Central memory CD8-positive, alpha-beta T cell (primary cell): ENCODE data around the gene ASAH2.
"Not testable (repeated sequence)": the region's sequence is repeated elsewhere in the genome, so short reads cannot be mapped to it uniquely, and the experiment has no call there.

Experiments used
- ATAC-seq: fragments of 150-1000 bp; cut with Tn5 transposase; replicated peaks from 2 replicates; pipeline ENCODE4 v1.10.0; 2022; ENCODE audit warnings: mild to moderate bottlenecking, moderate FRiP score, moderate number of reproducible peaks; ENCODE audit not compliant: poor library complexity, severe bottlenecking; ENCODE audit errors: extremely low read depth
- DNase-seq, 2 donors: peaks; one replicate each; pipeline ENCODE4 v3.0.0; 2021; ENCODE audit warnings: low spot score in 2 of 2
- H3K27ac Mint-ChIP-seq: one replicate; pipeline ENCODE4 v1.8.0; 2022; ENCODE audit warnings: low read depth, mild to moderate bottlenecking, moderate library complexity, mixed read lengths
- H3K27me3 Mint-ChIP-seq: one replicate; pipeline ENCODE4 v1.8.0; 2022; ENCODE audit warnings: mixed read lengths
- H3K36me3 Mint-ChIP-seq: one replicate; pipeline ENCODE4 v1.8.0; 2022; ENCODE audit warnings: mild to moderate bottlenecking, moderate library complexity, mixed read lengths; ENCODE audit not compliant: insufficient read depth
- H3K4me1 Mint-ChIP-seq: one replicate; pipeline ENCODE4 v1.8.0; 2022; ENCODE audit warnings: mixed read lengths
- H3K4me3 Mint-ChIP-seq: one replicate; pipeline ENCODE4 v1.8.0; 2022; ENCODE audit warnings: mild to moderate bottlenecking, moderate library complexity, mixed read lengths
- H3K9me3 Mint-ChIP-seq: one replicate; pipeline ENCODE4 v1.8.0; 2022; ENCODE audit warnings: mixed read lengths

Gene ASAH2

DNA sequence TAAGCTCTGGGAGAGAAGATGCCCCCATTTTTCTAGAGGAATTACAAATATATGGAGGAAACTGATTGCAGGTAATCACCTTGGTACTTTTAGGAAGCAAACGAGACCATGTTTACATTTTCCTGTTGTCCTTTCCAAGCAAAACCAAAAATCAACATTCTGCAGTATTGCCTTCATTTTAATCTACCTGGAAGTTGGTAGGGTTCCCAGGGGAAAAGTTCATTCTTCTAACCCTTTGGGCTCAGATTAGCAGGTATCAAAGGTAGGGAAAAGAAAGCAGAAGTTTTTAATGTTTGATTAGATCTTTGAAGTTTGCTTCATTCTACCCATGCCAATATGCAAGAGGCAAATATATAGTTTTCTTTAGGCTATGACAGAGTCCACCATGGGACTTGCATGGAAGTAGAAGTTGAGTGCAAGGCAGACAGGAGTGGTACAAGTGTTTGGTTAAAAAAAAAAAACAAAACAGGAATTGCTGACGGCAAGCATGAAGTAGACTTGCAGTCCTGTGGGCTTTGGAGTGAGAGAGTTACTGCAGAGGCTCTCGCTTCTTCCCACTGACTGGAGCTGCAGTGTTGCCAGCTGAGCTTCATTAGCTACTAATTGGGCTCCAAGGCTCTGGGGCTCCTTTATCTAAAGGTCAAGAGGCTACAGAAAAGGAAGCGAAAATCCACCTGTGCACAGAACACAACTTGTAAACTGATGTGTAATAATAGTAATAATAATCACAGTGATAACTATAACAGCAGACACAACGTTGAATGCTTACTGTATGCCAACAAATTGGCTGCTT is 28.9 kb upstream of the ASAH2 start:
- H3K36me3 Mint-ChIP-seq: no peaks in the 10 kb centered on the region
- H3K27me3 Mint-ChIP-seq: peaks cover 69% of the 10 kb centered on the region
- no peak overlapping the region for H3K27ac Mint-ChIP-seq

DNA sequence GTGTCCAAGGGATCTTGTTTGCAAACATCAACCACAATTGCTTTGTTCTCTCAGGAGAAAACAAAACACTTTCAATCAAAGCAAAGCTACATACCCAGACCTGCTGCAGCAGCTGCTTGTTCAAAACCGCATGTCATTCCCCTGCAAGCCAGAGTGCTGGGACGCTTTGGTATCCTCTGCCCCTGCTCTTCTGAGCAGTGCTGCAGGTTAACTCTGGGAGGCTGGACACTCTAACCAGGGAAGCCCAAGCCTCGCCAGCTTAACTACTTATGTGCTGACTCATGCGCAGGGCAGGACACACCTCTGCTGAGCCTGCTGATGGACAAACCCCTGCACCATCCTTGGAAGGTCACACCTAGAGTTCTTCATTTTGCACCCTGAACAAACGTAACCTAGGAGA is 28.2 kb upstream of the ASAH2 start:
- no peak overlapping the region for H3K27ac Mint-ChIP-seq
- H3K27me3 Mint-ChIP-seq: peaks cover 68% of the 10 kb centered on the region
- ATAC-seq: no peak
- DNase-seq: no peak
- H3K4me1 Mint-ChIP-seq: no peaks in the 10 kb centered on the region
- no peaks in the 10 kb centered on the region for H3K36me3 Mint-ChIP-seq
- H3K9me3 Mint-ChIP-seq: no peaks in the 10 kb centered on the region
- H3K4me3 Mint-ChIP-seq: no peak overlapping the region

More for the DNA sequence above, 28.9 kb upstream of the ASAH2 start:
- Mint-ChIP-seq H3K4me1 (no peaks in the 10 kb centered on the region), H3K4me3 (no peak overlapping the region), H3K9me3 (no peaks in the 10 kb centered on the region)
- no peak for DNase-seq
- ATAC-seq: no peak

DNA sequence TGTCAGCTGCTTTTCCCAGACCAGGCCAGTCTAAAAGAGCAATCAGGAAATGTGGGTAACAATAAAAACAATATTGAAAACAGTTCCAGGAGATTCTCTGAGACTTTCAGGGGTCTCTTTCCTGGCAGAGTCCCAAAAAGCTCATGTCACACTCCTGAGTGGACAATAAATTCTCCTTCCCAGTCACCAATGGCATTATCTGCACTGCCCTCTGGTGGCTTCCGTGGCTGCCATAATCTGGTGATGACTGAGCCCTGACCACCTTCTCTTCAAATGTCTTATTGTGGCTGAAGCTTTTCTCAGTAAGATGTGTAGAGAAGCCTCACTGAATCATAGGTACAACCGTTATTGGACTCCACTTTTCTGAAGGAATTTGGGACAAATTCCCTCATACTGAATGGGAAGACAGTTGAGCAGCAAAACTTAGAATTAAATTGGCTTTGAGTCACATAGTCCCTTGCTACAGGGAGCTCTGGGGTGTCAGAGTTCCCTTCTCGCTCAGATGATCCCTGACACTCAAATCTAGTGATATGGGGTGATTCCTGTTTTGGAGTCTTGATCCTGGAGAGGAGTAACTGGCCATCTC is 24.4 kb upstream of the ASAH2 start:
- Mint-ChIP-seq H3K27me3 (peaks cover 32% of the 10 kb centered on the region), H3K4me3 (no peak overlapping the region), H3K27ac (no peak overlapping the region), H3K9me3 (no peaks in the 10 kb centered on the region), H3K4me1 (no peaks in the 10 kb centered on the region), H3K36me3 (no peaks in the 10 kb centered on the region)
- DNase-seq (no peak), ATAC-seq (no peak)

DNA sequence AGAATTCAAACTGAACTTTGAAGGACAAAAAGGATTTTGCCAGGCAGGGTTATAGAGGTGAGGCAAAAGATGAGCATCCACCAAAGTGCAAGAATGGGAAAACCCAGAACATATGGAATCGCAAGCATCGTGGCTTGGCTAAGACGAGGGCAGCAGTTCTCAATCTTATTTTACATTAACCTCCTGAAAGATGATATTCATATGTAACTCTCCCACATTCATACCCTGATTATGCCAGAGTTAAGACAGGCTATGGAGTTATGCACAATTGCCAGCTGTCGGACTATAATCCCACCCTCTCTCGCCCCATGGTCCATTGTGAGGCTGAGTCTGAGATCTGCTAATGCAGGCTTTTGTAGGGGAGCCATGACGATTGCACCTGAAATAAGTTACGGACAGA is 21.2 kb upstream of the ASAH2 start:
- H3K27ac Mint-ChIP-seq: no peak overlapping the region
- H3K9me3 Mint-ChIP-seq: no peaks in the 10 kb centered on the region
- no peaks in the 10 kb centered on the region for H3K36me3 Mint-ChIP-seq
- H3K4me3 Mint-ChIP-seq: no peak overlapping the region
- no peaks in the 10 kb centered on the region for H3K4me1 Mint-ChIP-seq
- H3K27me3 Mint-ChIP-seq: peaks cover 28% of the 10 kb centered on the region
- ATAC-seq: no peak
- no peak for DNase-seq

DNA sequence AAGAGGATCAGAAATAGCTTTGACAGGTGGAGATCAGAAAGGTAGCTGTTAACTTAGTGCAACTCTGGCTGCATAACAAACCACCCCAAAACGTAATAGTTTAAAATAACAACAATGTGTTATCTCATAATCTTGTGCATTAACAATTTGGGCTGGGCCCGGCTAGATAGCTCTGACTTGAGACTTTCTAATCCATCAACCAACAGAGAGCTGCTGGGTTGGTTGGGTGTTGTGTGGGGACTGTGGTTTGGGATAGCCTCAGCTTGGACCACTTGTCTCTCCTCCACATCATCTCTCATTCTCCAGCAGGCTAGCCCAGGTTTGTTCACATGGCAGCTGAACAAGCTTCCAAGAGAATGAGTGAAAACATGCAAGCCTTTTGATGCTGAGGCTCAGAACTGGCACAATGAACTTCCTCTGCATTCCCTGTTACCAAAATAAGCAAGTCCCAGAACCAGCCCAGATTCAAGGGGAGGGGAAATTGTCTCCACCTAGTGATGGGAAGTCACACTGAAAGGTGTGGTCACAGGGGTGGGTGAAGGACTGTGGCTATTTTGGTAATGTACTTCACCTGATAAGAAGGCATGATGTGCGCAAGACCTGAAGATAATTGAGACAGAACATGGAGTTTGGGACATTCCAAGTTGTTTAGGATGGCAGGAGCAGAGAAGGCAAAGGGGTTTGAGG is 20.4 kb upstream of the ASAH2 start:
- Mint-ChIP-seq H3K36me3 (no peaks in the 10 kb centered on the region), H3K27ac (no peak overlapping the region), H3K27me3 (peaks cover 28% of the 10 kb centered on the region), H3K9me3 (no peaks in the 10 kb centered on the region), H3K4me3 (no peak overlapping the region), H3K4me1 (no peaks in the 10 kb centered on the region)
- DNase-seq (no peak), ATAC-seq (no peak)

DNA sequence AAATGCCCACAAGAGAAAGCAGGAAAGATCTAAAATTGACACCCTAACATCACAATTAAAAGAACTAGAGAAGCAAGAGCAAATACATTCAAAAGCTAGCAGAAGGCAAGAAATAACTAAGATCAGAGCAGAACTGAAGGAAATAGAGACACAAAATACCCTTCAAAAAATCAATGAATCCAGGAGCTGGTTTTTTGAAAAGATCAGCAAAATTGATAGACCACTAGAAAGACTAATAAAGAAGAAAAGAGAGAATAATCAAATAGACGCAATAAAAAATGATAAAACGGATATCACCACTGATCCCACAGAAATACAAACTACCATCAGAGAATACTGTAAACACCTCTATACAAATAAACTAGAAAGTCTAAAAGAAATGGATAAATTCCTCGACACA is 16.6 kb upstream of the ASAH2 start:
- not testable (repeated sequence) for H3K4me1 Mint-ChIP-seq, ATAC-seq, H3K9me3 Mint-ChIP-seq, DNase-seq, H3K4me3 Mint-ChIP-seq, H3K36me3 Mint-ChIP-seq, H3K27ac Mint-ChIP-seq
- peaks cover 54% of the 10 kb centered on the region for H3K27me3 Mint-ChIP-seq

DNA sequence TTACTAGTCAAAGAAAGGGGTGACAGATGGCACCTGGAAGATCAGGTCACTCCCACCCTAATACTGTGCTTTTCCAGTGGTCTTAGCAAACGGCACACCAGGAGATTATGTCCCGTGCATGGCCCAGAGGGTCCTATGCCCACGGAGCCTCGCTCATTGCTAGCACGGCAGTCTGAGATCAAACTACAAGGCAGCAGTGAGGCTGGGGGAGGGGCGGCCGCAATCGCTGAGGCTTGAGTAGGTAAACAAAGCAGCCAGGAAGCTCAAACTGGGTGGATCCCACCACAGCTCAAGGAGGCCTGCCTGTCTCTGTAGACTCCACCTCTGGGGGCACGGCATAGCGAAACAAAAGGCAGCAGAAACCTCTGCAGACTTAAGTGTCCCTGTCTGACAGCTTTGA is 11.3 kb upstream of the ASAH2 start:
- not testable (repeated sequence) for DNase-seq, ATAC-seq, H3K4me1 Mint-ChIP-seq, H3K27ac Mint-ChIP-seq, H3K9me3 Mint-ChIP-seq, H3K36me3 Mint-ChIP-seq, H3K4me3 Mint-ChIP-seq
- H3K27me3 Mint-ChIP-seq: peaks cover 75% of the 10 kb centered on the region

DNA sequence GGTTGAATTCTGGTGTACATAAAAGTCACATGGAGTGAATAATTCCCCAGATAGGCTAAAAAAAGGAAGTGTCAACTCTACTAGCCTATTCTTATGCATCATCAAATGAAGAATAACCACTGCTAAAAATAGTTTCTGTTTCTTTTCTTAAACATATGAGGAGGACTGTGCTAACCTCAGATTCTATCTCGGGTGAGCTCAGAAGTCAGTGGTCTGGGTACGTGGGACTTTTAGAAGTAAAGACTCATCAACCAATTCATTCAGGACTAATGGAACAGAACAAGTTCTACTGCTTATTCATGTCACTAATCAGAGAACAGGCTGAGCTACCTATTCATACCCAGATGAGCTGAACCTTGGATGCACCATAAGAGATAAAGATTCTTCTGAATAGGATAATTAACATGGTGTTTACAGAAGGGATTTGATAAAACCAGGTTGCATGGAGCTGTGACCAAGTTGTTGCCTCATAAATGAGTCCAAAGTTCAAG is 9.5 kb upstream of the ASAH2 start:
- Mint-ChIP-seq H3K27ac (no peak overlapping the region), H3K4me3 (no peak overlapping the region), H3K27me3 (peaks cover 74% of the 10 kb centered on the region), H3K4me1 (no peaks in the 10 kb centered on the region), H3K9me3 (no peaks in the 10 kb centered on the region), H3K36me3 (no peaks in the 10 kb centered on the region)
- ATAC-seq: peak; percentile 83
- no peak for DNase-seq

DNA sequence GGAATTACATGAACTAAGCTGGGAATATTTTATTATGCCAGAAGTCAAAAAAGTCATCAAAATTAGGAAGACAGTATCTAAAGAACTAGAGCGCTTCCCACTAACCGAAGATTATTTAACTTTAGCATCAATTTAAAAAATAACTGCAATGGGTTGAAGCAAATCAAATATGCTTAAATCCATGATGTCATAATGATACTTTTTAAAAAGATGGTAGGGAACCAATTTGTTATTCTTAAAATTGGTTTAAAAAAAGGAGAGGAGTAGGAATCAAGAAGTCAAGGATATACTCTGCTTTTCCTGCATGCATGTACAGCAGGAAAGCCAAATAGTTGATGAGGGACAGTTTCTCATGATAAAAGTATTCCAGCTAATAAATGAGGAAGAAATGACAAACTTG is 3.2 kb upstream of the ASAH2 start:
- H3K4me1 Mint-ChIP-seq: no peaks in the 10 kb centered on the region
- ATAC-seq (no peak), DNase-seq (no peak)
- H3K4me3 Mint-ChIP-seq: no peak overlapping the region
- H3K9me3 Mint-ChIP-seq: no peaks in the 10 kb centered on the region
- H3K36me3 Mint-ChIP-seq: no peaks in the 10 kb centered on the region
- H3K27me3 Mint-ChIP-seq: peaks cover 60% of the 10 kb centered on the region
- H3K27ac Mint-ChIP-seq: no peak overlapping the region

DNA sequence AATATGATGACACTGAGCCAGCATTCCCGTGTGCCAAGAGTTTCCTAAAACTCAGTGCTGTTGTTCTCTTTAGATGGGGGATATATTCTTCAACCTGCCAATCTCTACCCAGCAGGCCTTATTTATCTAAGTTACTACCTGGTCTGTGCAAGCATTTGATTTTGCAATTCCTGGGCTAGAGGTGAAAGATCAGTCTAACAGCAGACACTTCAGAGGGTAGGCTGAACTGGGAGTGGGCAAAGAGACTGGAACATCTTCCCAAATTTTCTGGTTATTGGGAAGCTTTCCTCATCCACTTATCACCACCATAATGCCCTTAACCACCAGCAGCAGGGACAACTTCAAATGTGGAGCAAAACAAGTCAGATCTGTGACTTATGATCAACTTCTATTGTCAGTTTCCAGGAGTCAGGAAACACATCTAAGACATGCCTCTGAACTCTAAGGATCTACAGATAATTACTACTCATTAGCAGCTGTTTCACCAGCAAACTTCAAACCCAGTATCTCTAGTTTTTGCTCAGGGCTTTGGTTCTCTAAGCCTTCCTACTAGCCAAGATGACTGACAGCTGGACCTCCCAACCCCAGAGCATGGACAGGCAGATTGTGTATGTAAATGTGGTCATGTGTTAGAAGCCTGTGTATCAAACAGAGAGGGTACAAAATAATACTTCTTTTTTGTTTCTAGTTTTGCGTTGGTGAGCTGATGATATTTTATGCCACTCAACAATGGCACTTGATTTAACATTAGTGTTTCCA is 1.0 kb downstream of the ASAH2 start:
- Mint-ChIP-seq H3K4me1 (no peaks in the 10 kb centered on the region), H3K27me3 (peaks cover 53% of the 10 kb centered on the region)
- no peak for DNase-seq

DNA sequence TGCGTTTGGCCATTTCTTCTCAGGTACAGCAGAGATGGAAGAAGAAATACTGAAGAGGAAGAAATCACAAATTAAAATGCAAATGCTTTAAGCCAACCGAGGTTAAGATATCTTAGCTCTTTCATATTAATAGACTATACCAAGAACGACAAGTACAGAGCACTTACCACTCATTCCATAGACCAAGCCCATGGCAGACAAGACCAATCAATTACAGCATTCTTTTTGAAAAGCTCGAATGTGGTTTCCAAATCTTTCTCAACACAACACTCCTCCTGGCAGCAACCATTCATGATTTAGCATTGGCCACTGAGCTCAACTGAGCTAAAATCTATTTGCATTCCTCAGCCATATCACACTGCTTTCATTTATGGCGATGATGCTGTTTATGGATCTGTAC is 2.7 kb downstream of the ASAH2 start:
- Mint-ChIP-seq H3K27me3 (peaks cover 56% of the 10 kb centered on the region), H3K4me3 (no peak overlapping the region), H3K36me3 (no peaks in the 10 kb centered on the region), H3K4me1 (no peaks in the 10 kb centered on the region), H3K9me3 (no peaks in the 10 kb centered on the region), H3K27ac (no peak overlapping the region)
- DNase-seq: no peak
- no peak for ATAC-seq

More for the DNA sequence above, 1.0 kb downstream of the ASAH2 start:
- ATAC-seq: no peak
- Mint-ChIP-seq H3K27ac (no peak overlapping the region), H3K36me3 (no peaks in the 10 kb centered on the region), H3K9me3 (no peaks in the 10 kb centered on the region), H3K4me3 (no peak overlapping the region)

DNA sequence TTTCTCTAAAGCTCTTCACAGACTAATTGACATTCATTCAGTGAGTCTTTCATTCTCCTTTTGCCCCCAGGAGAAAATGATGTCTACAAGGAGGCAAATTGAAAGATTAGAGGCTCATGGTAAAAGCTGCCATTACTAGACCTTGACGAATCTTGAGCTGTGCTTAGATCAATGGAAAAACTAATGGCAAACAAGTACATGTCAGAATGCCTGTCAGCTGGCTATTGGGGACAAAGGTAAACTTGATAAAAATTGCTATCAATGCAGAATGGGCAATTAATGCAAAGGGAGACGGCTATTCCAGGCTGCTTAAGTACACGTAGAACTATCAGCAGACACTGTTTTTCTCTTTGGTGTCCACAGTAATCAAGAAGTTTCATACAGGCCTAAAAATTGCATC is 3.3 kb downstream of the ASAH2 start:
- Mint-ChIP-seq H3K4me3 (no peak overlapping the region), H3K36me3 (no peaks in the 10 kb centered on the region), H3K4me1 (no peaks in the 10 kb centered on the region), H3K27me3 (peaks cover 55% of the 10 kb centered on the region), H3K27ac (no peak overlapping the region), H3K9me3 (no peaks in the 10 kb centered on the region)
- ATAC-seq: no peak
- DNase-seq: no peak
